HepG2 (cell line): ENCODE results near the gene CLRN2. TPM values are rescaled to one million over a fixed set of nuclear protein-coding genes. Genes with fewer than 3 reads are reported as not detected.

Source experiments
- CSRNP2 ChIP-seq: sonication (generic); formaldehyde crosslinking; conservative IDR thresholded peaks from 2 replicates; pipeline ENCODE4 v1.8.0; 2022; ENCODE audit warnings: low read depth, missing genetic modification reagents
- DMTF1 ChIP-seq: sonication (generic); formaldehyde crosslinking; IDR thresholded peaks from 2 replicates; pipeline ENCODE4 v1.4.0; 2020; ENCODE audit warnings: mild to moderate bottlenecking, missing genetic modification reagents
- FOXA1 ChIP-seq, 2 experiments: fragments of 450-650 bp in 1 of 2; sonication (generic) in 1 of 2; formaldehyde crosslinking in 1 of 2; IDR thresholded peaks; 2 replicates each; pipeline versions ENCODE4 v1.4.0 to v1.6.1; 2016 to 2020; ENCODE audit warnings: missing genetic modification reagents in 1 of 2
- KMT2A ChIP-seq: sonication (generic); formaldehyde crosslinking; IDR thresholded peaks from 2 replicates; pipeline ENCODE4 v1.4.0; 2020; ENCODE audit warnings: missing genetic modification reagents
- KMT2B ChIP-seq: IDR thresholded peaks from 2 replicates; pipeline ENCODE4 v1.6.1; 2016; ENCODE audit warnings: missing genetic modification reagents, missing compliant biosample characterization
- ONECUT2 ChIP-seq: sonication (generic); formaldehyde crosslinking; IDR thresholded peaks from 2 replicates; pipeline ENCODE4 v1.4.0; 2020; ENCODE audit warnings: missing genetic modification reagents
- PRDM10 ChIP-seq: sonication (generic); formaldehyde crosslinking; IDR thresholded peaks from 2 replicates; pipeline ENCODE4 v1.4.0; 2020; ENCODE audit warnings: low read depth, missing genetic modification reagents
- THAP11 ChIP-seq: IDR thresholded peaks from 2 replicates; pipeline ENCODE4 v1.6.1; 2016; ENCODE audit warnings: missing biosample characterization, missing genetic modification reagents
- ZFP36L1 ChIP-seq: sonication (generic); formaldehyde crosslinking; IDR thresholded peaks from 2 replicates; pipeline ENCODE4 v1.8.0; 2022; ENCODE audit warnings: mild to moderate bottlenecking, missing genetic modification reagents, moderate library complexity
- ZFP37 ChIP-seq: sonication (generic); formaldehyde crosslinking; IDR thresholded peaks from 2 replicates; pipeline ENCODE4 v1.4.0; 2020; ENCODE audit warnings: missing genetic modification reagents, borderline replicate concordance
- ZHX2 ChIP-seq, 2 experiments: sonication (generic) in 1 of 2; formaldehyde crosslinking in 1 of 2; IDR thresholded peaks; 2 replicates each; pipeline versions ENCODE4 v1.6.1 to v1.9.0; 2014 to 2022; ENCODE audit warnings: antibody characterized with exemption in 1 of 2, borderline replicate concordance in 1 of 2, inconsistent platforms in 1 of 2, low read depth in 1 of 2, missing genetic modification reagents in 1 of 2
- ZKSCAN5 ChIP-seq: sonication (generic); formaldehyde crosslinking; IDR thresholded peaks from 2 replicates; pipeline ENCODE4 v1.5.1; 2020; ENCODE audit warnings: mild to moderate bottlenecking, missing genetic modification reagents
- ZNF326 ChIP-seq: sonication (generic); formaldehyde crosslinking; IDR thresholded peaks from 2 replicates; pipeline ENCODE4 v1.4.0; 2020; ENCODE audit warnings: missing genetic modification reagents, borderline replicate concordance
- polyA plus RNA-seq, 8 experiments: library from polyadenylated mRNA; depleted of rRNA in 3 of 8; stranded (reverse) in 7 of 8; unstranded in 1 of 8; fragments of >200 nt; fragmentation: Illumina TruSeq in 4 of 8; extraction: Trizol in 4 of 8; gene quantifications; 2 replicates each; pipeline versions ENCODE4 v1.2.1 to v1.2.3, GENCODE V29; 2011 to 2016; ENCODE audit warnings: low read depth in 4 of 8, missing spikeins in 1 of 8, mixed read lengths in 1 of 8; ENCODE audit not compliant: insufficient read depth in 1 of 8
- total RNA-seq, 5 experiments: library from RNA; depleted of rRNA; stranded (reverse); fragments of >200 nt; fragmentation: Illumina TruSeq; extraction: Trizol; gene quantifications; 2 replicates each; pipeline ENCODE4 v1.2.3, GENCODE V29; 2016; ENCODE audit warnings: low read depth in 1 of 5

CLRN2 gene
- total and polyA plus RNA-seq, 2 of the 13 experiments (the other 11 are each of a cell fraction or from before 2014, with no cell fraction given): not detected

- TF ChIP-seq ZHX2 (IDR thresholded peaks at IDR 0.05; ENCODE audit: low read depth): peak; percentile 54; the same call in 1 of the 2 replicates
- TF ChIP-seq ZHX2 (CRISPR knock-in tag; IDR thresholded peaks at IDR 0.05; ENCODE audit: borderline replicate concordance): no peak
- TF ChIP-seq ZFP37: no peak
- TF ChIP-seq KMT2A: no peak
- TF ChIP-seq DMTF1 (CRISPR knock-in tag): no peak
- TF ChIP-seq THAP11 (CRISPR knock-in tag): peak; percentile 47; the same call in 1 of the 2 replicates
- TF ChIP-seq CSRNP2: no peak
- no peak; the same call in 1 of the 2 replicates for TF ChIP-seq FOXA1 (IDR thresholded peaks at IDR 0.05)
- peak; percentile 94 for TF ChIP-seq FOXA1 (CRISPR knock-in tag; IDR thresholded peaks at IDR 0.05)
- 0 out of 2 replicates have a peak, but pooled peaks have one; percentile 37 for TF ChIP-seq ONECUT2 (CRISPR knock-in tag)
- TF ChIP-seq ZKSCAN5: no peak
- 0 out of 2 replicates have a peak, but pooled peaks have one; percentile 49 for TF ChIP-seq PRDM10
- TF ChIP-seq ZNF326 (CRISPR knock-in tag): no peak
- peak; percentile 60; the same call in 1 of the 2 replicates for TF ChIP-seq KMT2B
- TF ChIP-seq ZFP36L1 (CRISPR knock-in tag): peak; percentile 53; the same call in 1 of the 2 replicates
Observed at GRCh38 chr4:17490575-17491059, 24.3 kb upstream of the CLRN2 start (continued).
